Fibroblast of lung (primary cell): ENCODE measurements around the gene ROBO1.

Experiments
- CTCF ChIP-seq, 2 donors: IDR thresholded peaks in 1 of 2; conservative IDR thresholded peaks in 1 of 2; 1 replicate in 1 of 2; 2 replicates in 1 of 2; pipeline ENCODE4 v1.5.1; 2011 to 2012; ENCODE audit warnings: low read length in 2 of 2, control low read depth in 1 of 2, inconsistent platforms in 1 of 2, low read depth in 1 of 2, mild to moderate bottlenecking in 1 of 2
- EZH2 ChIP-seq: IDR thresholded peaks from 2 replicates; pipeline ENCODE4 v1.5.1; 2012; ENCODE audit warnings: low read length, control low read depth, mild to moderate bottlenecking; ENCODE audit errors: missing control alignments

- TF ChIP-seq CTCF (conservative IDR thresholded peaks at IDR 0.05 in 1 of 2, IDR thresholded peaks at IDR 0.05 in 1 of 2; ENCODE audit: low read depth in 1 of 2, low read length in 2 of 2) (no peak), EZH2 (no peak)
These were observed 405.1 kb downstream of the ROBO1 start for GRCh38 chr3:79362571-79363270.
